IMR-90 (cell line): ENCODE results near the gene TTC28. TPM values are rescaled to one million over a fixed set of nuclear protein-coding genes. Genes with fewer than 3 reads are reported as not detected.

Source experiments
- ATAC-seq: fragments of 200-7000 bp; cut with Tn5 transposase; 2 replicates; pipeline ENCODE4 v1.9.1; 2020; ENCODE audit warnings: low read depth, mild to moderate bottlenecking, moderate library complexity
- BruUV-seq: library from RNA; stranded (reverse); fragments of 400-500 nt; replicated peaks from 2 replicates; lab custom pipeline; 2021; lab: Mats Ljungman, UMichigan
- CTCF ChIA-PET: fragments of 300-600 bp; formaldehyde crosslinking; extraction: SDS; loops from one replicate; lab custom pipeline; 2021; ENCODE audit warnings: antibody characterized with exemption; lab: Yijun Ruan, JAX
- POLR2A ChIA-PET: fragments of 300-600 bp; sonication (Branson Sonifier 250); formaldehyde crosslinking; loops from one replicate; lab custom pipeline; 2022; ENCODE audit warnings: antibody characterized with exemption; ENCODE audit not compliant: unreplicated experiment; lab: Charles Lee
- DNase-seq: peaks from one replicate; pipeline ENCODE4 v3.0.0; 2013
- H2AFZ ChIP-seq: replicated peaks from 2 replicates; pipeline ENCODE3; 2013; ENCODE audit warnings: low read length, mild to moderate bottlenecking; ENCODE audit not compliant: poor library complexity
- H2AK5ac ChIP-seq: 2 replicates; pipeline ENCODE4 v1.6.1; 2013; ENCODE audit warnings: low read depth, low read length, inconsistent platforms
- H2AK9ac ChIP-seq: replicated peaks from 2 replicates; pipeline ENCODE3; 2013; ENCODE audit warnings: mild to moderate bottlenecking, low read depth, low read length, moderate library complexity; ENCODE audit not compliant: poor library complexity
- H2BK120ac ChIP-seq: 2 replicates; pipeline ENCODE4 v1.6.1; 2013; ENCODE audit warnings: low read depth, low read length, inconsistent platforms
- H2BK15ac ChIP-seq: 3 replicates; pipeline ENCODE4 v1.6.1; 2013; ENCODE audit warnings: low read depth, low read length, inconsistent platforms
- H2BK20ac ChIP-seq: 2 replicates; pipeline ENCODE4 v1.6.1; 2013; ENCODE audit warnings: low read depth, mild to moderate bottlenecking, inconsistent platforms, low read length, moderate library complexity
- H2BK5ac ChIP-seq: 2 replicates; pipeline ENCODE4 v1.6.1; 2013; ENCODE audit warnings: mild to moderate bottlenecking, low read depth, low read length, inconsistent platforms; ENCODE audit not compliant: poor library complexity, severe bottlenecking
- H3K14ac ChIP-seq: replicated peaks from 2 replicates; pipeline ENCODE4 v1.6.1; 2013; ENCODE audit warnings: low read depth, low read length, inconsistent platforms
- H3K18ac ChIP-seq: 2 replicates; pipeline ENCODE4 v1.6.1; 2013; ENCODE audit warnings: low read depth, low read length, control low read depth
- H3K23ac ChIP-seq: 2 replicates; pipeline ENCODE4 v1.6.1; 2013; ENCODE audit warnings: low read depth, low read length, inconsistent platforms
- H3K27ac ChIP-seq: 2 replicates; pipeline ENCODE4 v1.5.1; 2013; ENCODE audit warnings: mild to moderate bottlenecking, control low read depth, low read length; ENCODE audit not compliant: insufficient read depth
- H3K27me3 ChIP-seq: 2 replicates; pipeline ENCODE4 v1.6.1; 2013; ENCODE audit warnings: low read length; ENCODE audit not compliant: control insufficient read depth, insufficient read depth
- H3K36me3 ChIP-seq: 2 replicates; pipeline ENCODE4 v1.6.1; 2013; ENCODE audit warnings: low read length, mixed read lengths; ENCODE audit not compliant: control insufficient read depth, insufficient read depth
- H3K4ac ChIP-seq: 2 replicates; pipeline ENCODE4 v1.6.1; 2013; ENCODE audit warnings: low read depth, low read length, inconsistent platforms
- H3K4me1 ChIP-seq: 2 replicates; pipeline ENCODE4 v1.6.1; 2013; ENCODE audit warnings: low read length, mixed read lengths; ENCODE audit not compliant: control insufficient read depth, insufficient read depth
- H3K4me2 ChIP-seq: 2 replicates; pipeline ENCODE4 v1.6.1; 2013; ENCODE audit warnings: low read depth, mild to moderate bottlenecking, control low read depth, low read length, moderate library complexity
- H3K4me3 ChIP-seq: 2 replicates; pipeline ENCODE4 v1.5.1; 2013; ENCODE audit warnings: low read depth, mild to moderate bottlenecking, control low read depth, low read length, moderate library complexity; ENCODE audit not compliant: insufficient read depth
- H3K56ac ChIP-seq: 2 replicates; pipeline ENCODE4 v1.6.1; 2013; ENCODE audit warnings: low read length, inconsistent platforms; ENCODE audit not compliant: insufficient read depth; ENCODE audit errors: extremely low read depth
- H3K79me1 ChIP-seq, 2 experiments: 2 replicates each; pipeline ENCODE4 v1.6.1; 2013; ENCODE audit warnings: low read length in 2 of 2, inconsistent platforms in 1 of 2, low read depth in 1 of 2
- H3K9ac ChIP-seq: 2 replicates; pipeline ENCODE4 v1.6.1; 2013; ENCODE audit warnings: low read depth, low read length, control low read depth
- H3K9me1 ChIP-seq: 2 replicates; pipeline ENCODE4 v1.6.1; 2013; ENCODE audit warnings: low read length, inconsistent platforms; ENCODE audit not compliant: insufficient read depth
- H3K9me3 ChIP-seq: 2 replicates; pipeline ENCODE4 v1.6.1; 2013; ENCODE audit warnings: low read length; ENCODE audit not compliant: control insufficient read depth, insufficient read depth
- H4K20me1 ChIP-seq: 2 replicates; pipeline ENCODE4 v1.6.1; 2013; ENCODE audit warnings: low read length, inconsistent platforms; ENCODE audit not compliant: insufficient read depth
- H4K5ac ChIP-seq: 2 replicates; pipeline ENCODE4 v1.6.1; 2013; ENCODE audit warnings: mild to moderate bottlenecking, low read depth, low read length, control low read depth
- H4K8ac ChIP-seq, 2 experiments: 2 replicates each; pipeline ENCODE4 v1.6.1; 2013; ENCODE audit warnings: low read depth in 2 of 2, low read length in 2 of 2, control low read depth in 1 of 2, inconsistent platforms in 1 of 2
- H4K91ac ChIP-seq: 2 replicates; pipeline ENCODE4 v1.6.1; 2013; ENCODE audit warnings: low read depth, low read length, inconsistent platforms; ENCODE audit not compliant: insufficient read depth
- BHLHE40 ChIP-seq: fragments of 150-350 bp; IDR thresholded peaks from 2 replicates; pipeline ENCODE4 v1.6.1; 2016; ENCODE audit warnings: mild to moderate bottlenecking, low read depth, low read length
- CEBPB ChIP-seq: IDR thresholded peaks from 2 replicates; pipeline ENCODE4 v1.6.1; 2012; ENCODE audit warnings: low read depth, low read length, improper control_type of control experiment
- CHD1 ChIP-seq: IDR thresholded peaks from 2 replicates; pipeline ENCODE4 v1.6.1; 2012; ENCODE audit warnings: low read depth, low read length, improper control_type of control experiment
- CTCF ChIP-seq: conservative IDR thresholded peaks from 2 replicates; pipeline ENCODE4 v1.5.1; 2012; ENCODE audit warnings: mild to moderate bottlenecking, low read depth, low read length, improper control_type of control experiment
- FOS ChIP-seq: fragments of 150-350 bp; IDR thresholded peaks from 2 replicates; pipeline ENCODE4 v1.6.1; 2016; ENCODE audit warnings: low read depth, low read length
- MAFK ChIP-seq: IDR thresholded peaks from 2 replicates; pipeline ENCODE4 v1.6.1; 2012; ENCODE audit warnings: low read depth, low read length, improper control_type of control experiment
- MAZ ChIP-seq: IDR thresholded peaks from 2 replicates; pipeline ENCODE4 v1.6.1; 2012; ENCODE audit warnings: low read depth, mild to moderate bottlenecking, low read length, improper control_type of control experiment, moderate library complexity, borderline replicate concordance
- MXI1 ChIP-seq: IDR thresholded peaks from 2 replicates; pipeline ENCODE4 v1.6.1; 2012; ENCODE audit warnings: low read depth, mild to moderate bottlenecking, low read length, moderate library complexity, borderline replicate concordance
- NFE2L2 ChIP-seq: fragments of 150-350 bp; IDR thresholded peaks from 2 replicates; pipeline ENCODE4 v1.6.1; 2016; ENCODE audit warnings: low read depth, mild to moderate bottlenecking, low read length
- POLR2A ChIP-seq: IDR thresholded peaks from 2 replicates; pipeline ENCODE4 v1.6.1; 2012; ENCODE audit warnings: mild to moderate bottlenecking, low read depth, low read length
- RAD21 ChIP-seq: IDR thresholded peaks from 2 replicates; pipeline ENCODE4 v1.6.1; 2012; ENCODE audit warnings: low read length, improper control_type of control experiment
- RCOR1 ChIP-seq: IDR thresholded peaks from 2 replicates; pipeline ENCODE4 v1.6.1; 2012; ENCODE audit warnings: mild to moderate bottlenecking, low read length, improper control_type of control experiment; ENCODE audit not compliant: insufficient replicate concordance
- RFX5 ChIP-seq: IDR thresholded peaks from 2 replicates; pipeline ENCODE4 v1.8.0; 2012; ENCODE audit warnings: low read depth, mild to moderate bottlenecking, low read length, moderate library complexity
- SMC3 ChIP-seq: fragments of 150-350 bp; IDR thresholded peaks from 2 replicates; pipeline ENCODE4 v1.6.1; 2016; ENCODE audit warnings: low read depth, mild to moderate bottlenecking, antibody characterized with exemption, low read length, moderate library complexity
- USF2 ChIP-seq: fragments of 150-350 bp; IDR thresholded peaks from 2 replicates; pipeline ENCODE4 v1.6.1; 2017; ENCODE audit warnings: mild to moderate bottlenecking, antibody characterized with exemption, low read length, low read depth
- WGBS, 2 experiments: methylation state at CpG; one replicate each; pipeline versions ENCODE4 v1.1.5 to v1.1.7; 2013; ENCODE audit warnings: missing lambda C conversion rate in 2 of 2; ENCODE audit not compliant: insufficient read length in 1 of 2; ENCODE audit errors: extremely low coverage in 2 of 2; 5-methylcytosine and 5-hydroxymethylcytosine counted together
- dilution Hi-C: fragments of 300-500 bp; cut with HindIII; formaldehyde crosslinking; loops from one replicate; pipeline ENCODE4 v1.14.3; 2018; ENCODE audit warnings: low sequenced_read_pairs; ENCODE audit not compliant: unreplicated experiment
- in situ Hi-C: fragments of 300-500 bp; cut with MboI; formaldehyde crosslinking; loops from 3 replicates; pipeline ENCODE4 v1.14.3; 2019; ENCODE audit warnings: low sequenced_read_pairs, inconsistent platforms, mixed read lengths
- intact Hi-C: fragments of 100-400 bp; cut with micrococcal nuclease; formaldehyde crosslinking; loops from 2 replicates; pipeline ENCODE4 v1.10.0; 2022
- polyA plus RNA-seq, 3 experiments: library from polyadenylated mRNA; depleted of rRNA; stranded (reverse); fragments of >200 nt; gene quantifications; 2 replicates each; pipeline ENCODE4 v1.2.3, GENCODE V29; 2012; ENCODE audit warnings: low replicate concordance in 1 of 3
- total RNA-seq: library from RNA; depleted of rRNA; stranded (reverse); fragments of >200 nt; gene quantifications from 2 replicates; pipeline ENCODE4 v1.2.3, GENCODE V29; 2012

TTC28 gene
- total and polyA plus RNA-seq, 2 of the 4 experiments (the other 2 are of a cell fraction), result 5.6 to 13.3 TPM

GRCh38 chr22:28034145-28034759, 645.4 kb downstream of the TTC28 start:
- no peaks in the 10 kb centered on the region for H3K27me3 ChIP-seq
- peaks cover 12% of the 10 kb centered on the region; the same call in 1 of the 2 replicates for H4K20me1 ChIP-seq
- H3K79me1 ChIP-seq, result peaks cover 0 to 4% of the 10 kb centered on the region in 2 experiments; a peak in 1 of 4 replicates
- no peaks in the 10 kb centered on the region for H3K9me3 ChIP-seq
- no peak overlapping the region for H3K27ac ChIP-seq
- H3K4me1 ChIP-seq, result peaks cover 19% of the 10 kb centered on the region
- 68% methylated on average over 3 of the region's 9 CpGs; no CpG with 5 or more reads in 1 of the 2 experiments for WGBS, 2 experiments
- ChIA-PET POLR2A (interaction anchor here (0.5 kb wide), 1 partner anchor 149 kb away, joined by 3 read pairs; no protein-coding TSS in a partner anchor), CTCF (interaction anchor here (1.1 kb wide), 1 partner anchor 17 kb away, joined by 5 read pairs; no protein-coding TSS in a partner anchor)
- H3K9ac ChIP-seq, result no peak overlapping the region
- dilution Hi-C loops, result no loop called here
- H3K9me1 ChIP-seq, result peaks cover 9% of the 10 kb centered on the region; the same call in 1 of the 2 replicates
- peak overlapping the region; percentile 24 for H2AK5ac ChIP-seq
- peak overlapping the region; percentile 12; the same call in 1 of the 2 replicates for H4K91ac ChIP-seq
- no peak overlapping the region for H2BK20ac ChIP-seq
- H2AFZ ChIP-seq, result no peak overlapping the region
- no peak overlapping the region for H3K23ac ChIP-seq
- DNase-seq (no peak), ATAC-seq (no peak)
- H2BK15ac ChIP-seq, result no peak overlapping the region
- no peak overlapping the region for H3K4me2 ChIP-seq
- BruUV-seq, result no TSS peak
- H3K4me3 ChIP-seq, result no peak overlapping the region
- in situ Hi-C loops, result no loop called here
- no peak overlapping the region for H3K18ac ChIP-seq
- H2AK9ac ChIP-seq, result no peak overlapping the region
- H2BK120ac ChIP-seq, result no peak overlapping the region
- intact Hi-C loops, result no loop called here
- no peak overlapping the region for H4K5ac ChIP-seq
- H3K56ac ChIP-seq, result no peak overlapping the region
- 0 out of 2 replicates have a peak overlapping the region, but pooled peaks have one; percentile 45 for H3K4ac ChIP-seq
- H3K36me3 ChIP-seq, result peaks cover 7% of the 10 kb centered on the region
- no peak overlapping the region for H4K8ac ChIP-seq
- H2BK5ac ChIP-seq, result no peak overlapping the region
- no peak overlapping the region; the same call in 1 of the 2 replicates for H3K14ac ChIP-seq
- TF ChIP-seq SMC3 (no peak), RCOR1 (no peak), CHD1 (no peak), FOS (no peak), RFX5 (no peak), POLR2A (no peak), BHLHE40 (no peak), USF2 (no peak), MXI1 (no peak), MAFK (no peak), NFE2L2 (no peak), CTCF (no peak), RAD21 (no peak), CEBPB (no peak), MAZ (no peak)
